ENCODE results near the gene PCDH15.

DNA sequence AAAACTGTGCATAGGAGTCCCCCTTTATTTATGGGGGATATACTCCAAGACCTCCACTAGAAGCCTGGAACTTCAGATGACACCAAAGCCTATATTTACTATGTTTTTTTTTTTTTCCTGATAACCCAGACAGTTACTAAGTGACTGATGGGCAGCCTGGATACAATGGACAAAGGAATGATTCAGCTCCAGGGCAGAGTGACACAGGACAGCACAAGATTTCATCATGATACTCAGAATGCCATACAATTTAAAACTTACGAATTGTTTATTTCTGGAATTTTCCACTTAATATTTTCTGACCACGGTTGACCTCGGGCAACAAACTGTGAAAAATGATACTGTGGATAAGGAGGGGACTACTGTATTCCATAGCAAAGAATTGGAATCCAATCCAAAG lies 843.6 kb downstream of the PCDH15 start:
- no peak for TF ChIP-seq EZH2 (IDR thresholded peaks at IDR 0.05; ENCODE audit: insufficient read depth, low read length)
- TF ChIP-seq, protein P1, sequence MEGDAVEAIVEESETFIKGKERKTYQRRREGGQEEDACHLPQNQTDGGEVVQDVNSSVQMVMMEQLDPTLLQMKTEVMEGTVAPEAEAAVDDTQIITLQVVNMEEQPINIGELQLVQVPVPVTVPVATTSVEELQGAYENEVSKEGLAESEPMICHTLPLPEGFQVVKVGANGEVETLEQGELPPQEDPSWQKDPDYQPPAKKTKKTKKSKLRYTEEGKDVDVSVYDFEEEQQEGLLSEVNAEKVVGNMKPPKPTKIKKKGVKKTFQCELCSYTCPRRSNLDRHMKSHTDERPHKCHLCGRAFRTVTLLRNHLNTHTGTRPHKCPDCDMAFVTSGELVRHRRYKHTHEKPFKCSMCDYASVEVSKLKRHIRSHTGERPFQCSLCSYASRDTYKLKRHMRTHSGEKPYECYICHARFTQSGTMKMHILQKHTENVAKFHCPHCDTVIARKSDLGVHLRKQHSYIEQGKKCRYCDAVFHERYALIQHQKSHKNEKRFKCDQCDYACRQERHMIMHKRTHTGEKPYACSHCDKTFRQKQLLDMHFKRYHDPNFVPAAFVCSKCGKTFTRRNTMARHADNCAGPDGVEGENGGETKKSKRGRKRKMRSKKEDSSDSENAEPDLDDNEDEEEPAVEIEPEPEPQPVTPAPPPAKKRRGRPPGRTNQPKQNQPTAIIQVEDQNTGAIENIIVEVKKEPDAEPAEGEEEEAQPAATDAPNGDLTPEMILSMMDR (IDR thresholded peaks at IDR 0.05; ENCODE audit: insufficient read depth, low read depth, low read length): no peak
